Tibial nerve (tissue), 4 donors: ENCODE data around the gene PDE1A. TPM values are rescaled to one million over a fixed set of nuclear protein-coding genes. Genes with fewer than 3 reads are reported as not detected.
"Not testable (repeated sequence)": the region's sequence is repeated elsewhere in the genome, so short reads cannot be mapped to it uniquely, and the experiment has no call there.

Experiments used
- DNase-seq, 2 donors: peaks; one replicate each; pipeline ENCODE4 v3.0.0-alpha.2; 2019; ENCODE audit warnings: low spot score in 2 of 2
- H3K27ac ChIP-seq, 4 donors: fragments of 200-600 bp; sonication (generic) in 3 of 4; one replicate each; pipeline ENCODE4 v1.5.1; 2017 to 2019; ENCODE audit warnings: mild to moderate bottlenecking in 1 of 4
- H3K27me3 ChIP-seq, 2 donors: fragments of 200-600 bp; sonication (generic) in 1 of 2; one replicate each; pipeline versions ENCODE4 v1.5.1 to v1.6.0; 2017 to 2019
- H3K36me3 ChIP-seq, 3 donors: fragments of 200-600 bp; sonication (generic); one replicate each; pipeline ENCODE4 v1.5.1; 2018 to 2019
- H3K4me1 ChIP-seq, 4 donors: fragments of 200-600 bp; sonication (generic) in 3 of 4; one replicate each; pipeline ENCODE4 v1.5.1; 2017 to 2019
- H3K4me3 ChIP-seq, 4 donors: fragments of 200-600 bp; sonication (generic) in 3 of 4; one replicate each; pipeline ENCODE4 v1.5.1; 2017 to 2019; ENCODE audit warnings: mild to moderate bottlenecking in 1 of 4, moderate library complexity in 1 of 4
- H3K9me3 ChIP-seq, 4 donors: fragments of 200-600 bp; sonication (generic) in 3 of 4; one replicate each; pipeline ENCODE4 v1.5.1; 2017 to 2019
- EP300 ChIP-seq, 2 donors: sonication (generic); formaldehyde crosslinking; IDR thresholded peaks; one replicate each; pipeline ENCODE4 v1.6.1; 2017; ENCODE audit warnings: antibody characterized with exemption in 2 of 2, mild to moderate bottlenecking in 1 of 2
- POLR2A ChIP-seq, 2 donors: fragments of 450-650 bp; IDR thresholded peaks; one replicate each; pipeline ENCODE4 v1.6.1; 2017; ENCODE audit warnings: antibody characterized with exemption in 2 of 2, mild to moderate bottlenecking in 2 of 2, moderate library complexity in 2 of 2
- WGBS, 2 donors: methylation state at CpG; one replicate each; pipeline ENCODE4 v1.1.5; 2018; 5-methylcytosine and 5-hydroxymethylcytosine counted together
- total RNA-seq, 4 donors: library from RNA; depleted of rRNA; stranded (reverse); fragments of >200 nt; gene quantifications; one replicate each; pipeline ENCODE4 v1.1.0, GENCODE V29; 2016
- TF ChIP-seq, protein P1 (sequence below), 5 experiments: fragments of 200-600 bp in 3 of 5; fragments of 450-650 bp in 2 of 5; sonication (generic) in 3 of 5; IDR thresholded peaks; one replicate each; pipeline ENCODE4 v1.5.1; 2016 to 2019; ENCODE audit warnings: antibody characterized with exemption in 5 of 5, mild to moderate bottlenecking in 3 of 5, moderate library complexity in 2 of 5

PDE1A gene
- total RNA-seq, 4 donors from 2014 or later = 21.6 to 51.8 (median 43.7) TPM

GRCh38 chr2:182280118-182280517 is 146.7 kb downstream of the PDE1A start:
- Histone ChIP-seq H3K27me3 (no peaks in the 10 kb centered on the region), H3K27ac (no peak overlapping the region), H3K9me3 (peaks cover 0 to 29% (median 2%) of the 10 kb centered on the region in 4 donors), H3K36me3 (no peaks in the 10 kb centered on the region), H3K4me1 (peaks cover 0 to 11% (median 0%) of the 10 kb centered on the region in 4 donors), H3K4me3 (no peak overlapping the region)
- TF ChIP-seq POLR2A (IDR thresholded peaks at IDR 0.05) (no peak), EP300 (IDR thresholded peaks at IDR 0.05) (no peak)
- TF ChIP-seq, protein P1, sequence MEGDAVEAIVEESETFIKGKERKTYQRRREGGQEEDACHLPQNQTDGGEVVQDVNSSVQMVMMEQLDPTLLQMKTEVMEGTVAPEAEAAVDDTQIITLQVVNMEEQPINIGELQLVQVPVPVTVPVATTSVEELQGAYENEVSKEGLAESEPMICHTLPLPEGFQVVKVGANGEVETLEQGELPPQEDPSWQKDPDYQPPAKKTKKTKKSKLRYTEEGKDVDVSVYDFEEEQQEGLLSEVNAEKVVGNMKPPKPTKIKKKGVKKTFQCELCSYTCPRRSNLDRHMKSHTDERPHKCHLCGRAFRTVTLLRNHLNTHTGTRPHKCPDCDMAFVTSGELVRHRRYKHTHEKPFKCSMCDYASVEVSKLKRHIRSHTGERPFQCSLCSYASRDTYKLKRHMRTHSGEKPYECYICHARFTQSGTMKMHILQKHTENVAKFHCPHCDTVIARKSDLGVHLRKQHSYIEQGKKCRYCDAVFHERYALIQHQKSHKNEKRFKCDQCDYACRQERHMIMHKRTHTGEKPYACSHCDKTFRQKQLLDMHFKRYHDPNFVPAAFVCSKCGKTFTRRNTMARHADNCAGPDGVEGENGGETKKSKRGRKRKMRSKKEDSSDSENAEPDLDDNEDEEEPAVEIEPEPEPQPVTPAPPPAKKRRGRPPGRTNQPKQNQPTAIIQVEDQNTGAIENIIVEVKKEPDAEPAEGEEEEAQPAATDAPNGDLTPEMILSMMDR (IDR thresholded peaks at IDR 0.05) = no peak
- DNase-seq = no peak

DNA sequence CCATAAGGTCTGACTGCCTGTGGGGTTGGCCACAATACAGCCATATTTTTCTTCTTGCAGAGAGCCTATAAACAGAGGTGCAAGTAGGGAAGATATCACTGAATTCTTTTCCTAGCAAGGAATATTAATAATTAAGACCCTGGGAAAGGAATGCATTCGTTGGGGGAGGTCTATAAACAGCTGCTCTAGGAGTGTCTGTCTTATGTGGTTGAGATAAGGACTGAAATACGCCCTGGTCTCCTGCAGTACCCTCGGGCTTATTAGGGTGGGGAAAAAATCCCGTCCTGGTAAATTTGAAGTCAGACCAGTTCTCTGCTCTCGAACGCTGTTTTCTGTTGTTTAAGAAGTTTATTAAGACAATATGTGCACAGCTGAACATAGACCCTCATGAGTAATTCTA is 150.2 kb downstream of the PDE1A start:
- H3K4me1 ChIP-seq, DNase-seq, H3K27me3 ChIP-seq, H3K36me3 ChIP-seq, H3K27ac ChIP-seq, H3K4me3 ChIP-seq: not testable (repeated sequence)
- 86 to 89% methylated on average over 6 of the region's 6 CpGs for WGBS, 2 donors
- H3K9me3 ChIP-seq = peaks cover 0 to 30% (median 2%) of the 10 kb centered on the region in 4 donors

GRCh38 chr2:182267971-182268370 is 158.9 kb downstream of the PDE1A start:
- TF ChIP-seq, protein P1 (IDR thresholded peaks at IDR 0.05) = no peak
- no peak for TF ChIP-seq EP300 (IDR thresholded peaks at IDR 0.05)
- no peak for TF ChIP-seq POLR2A (IDR thresholded peaks at IDR 0.05)
- Histone ChIP-seq H3K27ac (no peak overlapping the region), H3K4me3 (no peak overlapping the region), H3K27me3 (no peaks in the 10 kb centered on the region), H3K36me3 (no peaks in the 10 kb centered on the region), H3K9me3 (no peaks in the 10 kb centered on the region), H3K4me1 (peaks cover 0 to 7% (median 0%) of the 10 kb centered on the region in 4 donors)
- 67 to 70% methylated on average over 1 of the region's 1 CpG for WGBS, 2 donors
- DNase-seq = no peak

GRCh38 chr2:182266909-182267308 is 159.9 kb downstream of the PDE1A start:
- Histone ChIP-seq H3K4me1 (peaks cover 0 to 7% (median 0%) of the 10 kb centered on the region in 4 donors), H3K36me3 (no peaks in the 10 kb centered on the region), H3K4me3 (no peak overlapping the region), H3K27ac (no peak overlapping the region), H3K9me3 (no peaks in the 10 kb centered on the region), H3K27me3 (no peaks in the 10 kb centered on the region)
- DNase-seq = no peak
- TF ChIP-seq, protein P1 (IDR thresholded peaks at IDR 0.05) = no peak
- no peak for TF ChIP-seq POLR2A (IDR thresholded peaks at IDR 0.05)
- no peak for TF ChIP-seq EP300 (IDR thresholded peaks at IDR 0.05)

DNA sequence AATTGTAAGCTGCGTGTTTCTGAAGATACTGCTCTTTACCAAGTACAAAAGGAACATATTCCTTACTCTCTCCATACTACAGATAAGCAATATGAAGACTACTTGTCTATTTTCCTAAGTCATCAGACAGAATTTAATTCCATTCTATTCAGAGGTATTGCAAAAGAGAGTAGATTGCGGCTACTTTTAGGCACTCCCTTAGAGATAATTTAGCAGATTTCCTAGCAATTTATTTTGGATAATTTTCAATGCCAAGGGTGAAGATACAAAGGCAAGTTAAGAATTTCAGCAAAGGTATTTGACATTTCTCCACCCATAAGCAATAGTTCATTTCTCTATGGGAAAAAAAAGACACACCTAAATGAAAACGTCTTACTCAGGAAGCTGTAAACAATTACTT is 161.1 kb downstream of the PDE1A start:
- no peak for DNase-seq
- no peaks in the 10 kb centered on the region for H3K27me3 ChIP-seq
- H3K36me3 ChIP-seq = no peaks in the 10 kb centered on the region
- 72 to 75% methylated on average over 3 of the region's 3 CpGs for WGBS, 2 donors
- no peaks in the 10 kb centered on the region for H3K9me3 ChIP-seq
- peak overlapping the region in 1 of 4 donors; percentile 20 for H3K27ac ChIP-seq
- peaks cover 0 to 8% (median 0%) of the 10 kb centered on the region in 4 donors for H3K4me1 ChIP-seq
- TF ChIP-seq, protein P1 (IDR thresholded peaks at IDR 0.05) = no peak
- TF ChIP-seq POLR2A (IDR thresholded peaks at IDR 0.05) (no peak), EP300 (IDR thresholded peaks at IDR 0.05) (no peak)
- no peak overlapping the region for H3K4me3 ChIP-seq

DNA sequence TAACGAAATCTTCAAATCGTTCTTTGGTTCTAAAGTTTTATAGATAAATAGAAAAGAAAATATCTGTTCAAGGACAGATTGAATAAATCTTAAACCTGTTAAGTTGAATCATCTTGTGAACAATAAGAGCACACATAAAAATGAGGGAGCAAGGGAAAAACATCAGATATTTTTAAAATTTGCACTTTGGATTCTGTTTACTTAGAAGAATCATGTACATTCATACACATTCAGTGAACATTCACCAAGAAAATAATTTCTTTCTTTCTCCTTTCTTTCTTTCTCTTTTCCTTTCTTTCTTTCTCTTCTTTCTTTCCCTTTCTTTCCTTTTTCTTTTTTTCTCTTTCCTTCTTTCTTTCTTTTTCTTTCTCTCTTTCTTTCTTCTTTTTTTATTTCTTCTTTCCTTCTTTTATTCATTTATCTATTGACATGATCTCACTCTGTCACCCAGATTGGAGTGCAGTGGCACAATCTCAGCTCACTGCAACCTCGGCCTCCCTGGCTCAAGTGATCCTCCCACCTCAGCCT is 164.9 kb downstream of the PDE1A start:
- H3K4me3 ChIP-seq = no peak overlapping the region
- no peaks in the 10 kb centered on the region for H3K9me3 ChIP-seq
- TF ChIP-seq EP300 (IDR thresholded peaks at IDR 0.05) = no peak
- no peak for TF ChIP-seq POLR2A (IDR thresholded peaks at IDR 0.05)
- TF ChIP-seq, protein P1 (IDR thresholded peaks at IDR 0.05) = no peak
- H3K36me3 ChIP-seq = no peaks in the 10 kb centered on the region
- H3K4me1 ChIP-seq = peaks cover 0 to 22% (median 0%) of the 10 kb centered on the region in 4 donors
- no peaks in the 10 kb centered on the region for H3K27me3 ChIP-seq
- 87 to 92% methylated on average over 3 of the region's 3 CpGs for WGBS, 2 donors
- H3K27ac ChIP-seq = no peak overlapping the region
- DNase-seq = no peak
